Frontal cortex (tissue), 4 donors: ENCODE results near the gene ZNF654. TPM values are rescaled to one million over a fixed set of nuclear protein-coding genes. Genes with fewer than 3 reads are reported as not detected.
"Not testable (repeated sequence)": the region's sequence is repeated elsewhere in the genome, so short reads cannot be mapped to it uniquely, and the experiment has no call there.

Experiments used
- DNase-seq, 2 donors: peaks; one replicate each; pipeline ENCODE4 v3.0.0; 2012; ENCODE audit warnings: low spot score in 2 of 2
- FAIRE-seq: peaks from 2 replicates; lab custom pipeline; 2012; peaks lifted over from hg19 to GRCh38; lab: Jason Lieb, UNC
- total RNA-seq: library from RNA; depleted of rRNA; stranded (reverse); fragments of >200 nt; gene quantifications from one replicate; pipeline ENCODE4 v1.2.3, GENCODE V29; 2014
- donor health status: control.
- donor health status: control.
- donor health status: control.

Gene ZNF654
- total RNA-seq, 1 donor from 2014 or later, result 35.1 TPM

DNA sequence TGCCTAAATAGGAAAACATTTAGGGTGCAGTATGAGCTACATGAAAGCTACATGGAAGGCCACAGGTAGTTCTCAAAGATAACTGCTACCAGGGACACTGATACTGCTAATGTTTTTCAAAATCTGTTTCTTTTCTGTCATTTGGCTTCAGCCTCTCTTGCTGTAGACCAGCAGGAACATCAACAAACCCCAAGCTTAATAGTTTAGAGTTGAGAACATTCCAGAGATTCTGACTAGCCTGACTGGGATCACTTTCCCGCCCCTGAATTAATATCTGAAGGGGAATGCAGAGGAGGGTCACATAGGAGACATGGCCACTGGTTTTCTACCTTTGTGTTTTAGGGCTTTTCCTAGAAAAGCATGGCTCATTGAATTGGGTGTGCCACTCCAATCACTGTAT lies 73.8 kb downstream of the ZNF654 start:
- DNase-seq, result no peak
- no peak for FAIRE-seq

DNA sequence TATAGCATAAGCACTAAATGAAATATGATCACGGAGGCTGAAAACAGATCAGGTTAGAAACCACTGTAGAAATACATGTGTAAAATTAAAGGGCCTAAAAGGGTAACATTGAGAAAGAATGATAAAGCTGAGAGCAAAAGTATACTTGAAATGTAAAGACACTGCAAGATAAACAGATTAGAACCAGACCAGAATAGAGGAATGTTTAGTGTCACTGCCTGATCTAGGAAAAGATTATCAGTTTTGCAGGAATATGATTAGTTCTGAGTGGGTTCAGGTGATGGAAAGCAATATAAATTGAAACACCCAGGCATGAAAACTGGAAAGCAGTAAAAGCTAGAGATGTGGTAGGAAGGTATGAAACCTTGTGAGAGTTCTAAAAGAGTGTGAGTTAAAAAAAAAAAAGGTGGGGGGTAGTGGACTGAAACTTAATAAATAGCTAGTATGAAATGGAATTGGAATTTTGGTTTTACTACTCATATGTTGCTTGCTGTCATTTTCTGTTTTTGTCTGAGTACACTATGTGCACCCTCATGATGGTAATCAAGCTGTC lies 74.7 kb downstream of the ZNF654 start:
- no peak for FAIRE-seq
- DNase-seq, result no peak

- FAIRE-seq (no peak), DNase-seq (no peak)
Measured at GRCh38 chr3:88137836-88138235, 78.8 kb downstream of the ZNF654 start.

DNA sequence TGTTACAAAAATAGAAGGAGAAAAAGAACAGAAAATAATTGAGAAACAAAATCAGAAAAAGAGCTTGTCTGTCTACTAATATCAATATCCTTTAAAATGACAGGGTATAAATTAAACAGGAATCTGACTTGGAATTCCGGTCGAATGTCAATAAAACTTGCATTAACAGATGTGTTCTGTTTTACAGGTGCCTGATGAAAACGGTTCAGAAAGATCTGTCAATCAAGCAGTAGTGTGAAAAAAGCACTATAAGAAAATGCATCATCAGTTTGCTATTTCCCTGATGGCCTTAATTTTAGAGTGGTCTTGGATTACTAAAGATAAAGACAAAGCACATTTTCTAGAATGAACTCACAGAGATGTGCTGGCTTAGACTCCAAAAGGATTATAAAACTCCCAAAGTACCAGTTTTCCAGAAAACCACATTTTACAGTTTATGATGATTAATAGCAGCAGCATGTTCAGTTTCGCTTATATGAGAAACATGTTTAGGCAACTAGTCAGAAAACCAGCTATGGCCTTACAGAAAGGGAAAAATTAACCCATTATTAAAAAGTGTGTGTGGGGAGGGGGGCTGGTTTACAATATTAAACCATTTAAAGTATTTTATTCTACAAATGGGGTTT lies 82.5 kb downstream of the ZNF654 start:
- no peak for DNase-seq
- no peak for FAIRE-seq

DNA sequence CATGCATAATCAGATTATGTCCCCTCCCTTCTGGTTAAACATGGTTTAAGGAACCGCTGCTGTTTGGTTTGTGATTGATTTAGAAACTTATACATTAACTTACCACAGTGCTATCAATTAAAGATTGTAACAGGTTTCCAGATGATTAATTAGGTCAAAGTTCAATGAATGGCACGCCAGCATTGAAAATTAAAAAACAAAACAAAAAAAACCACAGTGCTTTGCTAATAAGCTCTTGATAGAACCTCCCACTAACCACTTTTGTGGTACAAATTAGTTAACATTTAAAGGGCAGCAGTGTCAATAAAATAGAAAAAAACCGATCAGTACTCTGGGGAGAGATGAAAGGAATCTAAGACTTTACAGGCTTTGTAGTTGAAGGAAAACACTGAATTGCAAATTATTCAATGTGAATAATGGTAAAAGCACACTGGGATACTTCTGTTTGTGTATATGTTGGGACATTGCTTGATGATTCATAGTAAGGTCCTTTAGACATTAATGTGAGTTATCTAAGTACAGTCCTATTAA lies 83.1 kb downstream of the ZNF654 start:
- FAIRE-seq (no peak), DNase-seq (no peak)

- DNase-seq (no peak), FAIRE-seq (no peak)
Measured at GRCh38 chr3:88147261-88147660, 88.2 kb downstream of the ZNF654 start.

DNA sequence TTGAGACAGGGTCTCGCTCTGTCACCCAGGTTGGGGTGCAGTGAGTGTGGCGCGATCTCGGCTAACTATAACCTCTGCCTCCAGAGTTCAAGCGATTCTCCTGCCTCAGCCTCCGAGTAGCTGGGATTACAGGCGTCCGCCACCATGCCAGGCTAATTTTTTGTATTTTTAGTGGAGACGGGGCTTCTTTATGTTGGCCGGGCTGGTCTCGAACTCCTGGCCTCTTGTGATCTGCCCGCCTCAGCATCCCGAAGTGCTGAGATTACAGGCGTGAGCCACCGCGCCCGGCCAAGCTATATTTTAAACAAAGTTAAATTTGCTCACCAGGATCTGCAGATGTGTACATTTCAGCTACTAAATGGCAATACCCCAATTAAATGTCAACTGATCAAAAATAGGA lies 89.6 kb downstream of the ZNF654 start:
- no peak for FAIRE-seq
- no peak for DNase-seq

DNA sequence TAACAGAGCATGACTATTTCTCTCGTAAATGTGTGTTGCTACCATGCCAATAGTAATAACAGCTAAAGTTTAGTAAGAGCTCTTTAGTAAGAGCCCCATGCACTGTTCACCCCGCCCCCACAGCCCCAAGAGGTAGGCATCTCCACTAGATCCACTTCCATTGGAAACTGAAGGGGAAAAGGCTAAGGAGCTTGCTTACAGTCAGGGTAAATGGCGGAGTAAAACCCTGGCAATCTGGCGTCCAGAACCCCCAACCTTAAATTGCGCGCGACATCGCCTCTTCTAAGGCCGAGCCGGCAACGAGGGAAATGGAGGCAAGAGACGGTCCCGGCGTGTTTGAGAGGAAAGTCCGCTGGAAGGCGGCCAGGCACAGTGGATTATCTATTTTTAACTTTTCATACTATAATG lies 90.0 kb downstream of the ZNF654 start:
- no peak for FAIRE-seq
- DNase-seq, result peak; percentile 10 to 14

DNA sequence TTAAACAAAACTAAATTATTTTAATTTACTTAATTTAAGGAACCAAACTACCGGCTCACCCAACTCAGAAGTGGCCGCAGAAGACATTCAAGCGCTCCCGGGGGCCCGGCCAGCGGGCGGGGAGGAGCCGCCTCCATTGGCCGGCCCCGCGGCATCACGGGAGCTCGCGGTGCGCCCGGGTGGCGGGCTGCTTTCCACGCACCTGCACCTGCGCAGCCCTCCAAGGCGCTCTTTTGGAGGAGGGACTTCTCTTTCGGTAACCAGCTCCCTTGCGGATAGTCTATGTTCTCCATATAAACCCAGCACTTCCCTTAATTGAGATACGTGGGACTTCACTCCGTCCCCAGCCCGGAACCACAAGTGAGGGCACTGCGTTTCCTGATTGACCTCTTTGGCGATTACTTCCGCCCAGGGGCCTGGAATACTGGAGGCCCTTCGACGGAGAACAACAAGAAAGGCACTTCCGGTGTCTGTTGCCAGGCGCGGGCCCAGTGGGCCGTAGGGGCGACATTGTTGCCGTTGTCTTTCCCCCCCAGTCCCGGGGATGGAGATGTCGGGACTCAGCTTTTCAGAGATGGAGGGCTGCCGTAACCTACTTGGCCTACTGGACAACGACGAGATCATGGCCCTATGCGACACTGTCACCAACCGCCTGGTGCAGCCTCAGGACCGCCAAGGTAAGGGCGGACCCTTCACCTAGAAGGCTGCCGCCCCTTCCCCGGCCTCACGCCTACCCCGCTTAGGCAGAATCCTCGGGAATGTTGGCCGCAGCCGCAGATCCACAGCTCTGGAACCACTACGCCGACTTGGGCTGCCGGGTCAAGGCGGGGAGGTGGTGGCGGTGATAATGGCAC lies 90.7 kb downstream of the ZNF654 start, which contains the start of gene C3orf38:
Gene C3orf38 (plus strand): TSS at position 451 of the 854 bp plus-strand sequence. CDS start 94 bp downstream, at position 545.
- FAIRE-seq (no peak), DNase-seq (peak; percentile 78 to 81)

DNA sequence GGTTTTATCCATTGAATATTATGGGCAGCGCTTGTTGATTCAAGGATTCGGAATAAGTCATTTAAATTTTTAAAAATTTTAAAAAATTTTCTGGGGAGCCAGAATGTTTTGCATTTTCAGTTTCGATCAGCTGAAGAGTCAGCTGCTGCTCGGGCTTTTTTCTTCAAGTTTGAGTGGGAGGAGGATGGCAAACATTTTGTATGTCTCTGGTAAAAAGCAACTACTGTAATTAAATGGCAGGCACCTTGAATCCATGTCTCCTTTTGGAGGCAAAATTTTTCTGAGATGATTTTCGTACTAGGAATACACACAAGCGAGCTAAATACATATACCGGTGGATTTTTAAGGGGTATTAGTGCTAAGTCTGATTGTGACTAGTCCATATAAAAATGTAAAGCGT lies 91.3 kb downstream of the ZNF654 start:
- DNase-seq (peak in 1 of 2 donors; percentile 22), FAIRE-seq (no peak)

DNA sequence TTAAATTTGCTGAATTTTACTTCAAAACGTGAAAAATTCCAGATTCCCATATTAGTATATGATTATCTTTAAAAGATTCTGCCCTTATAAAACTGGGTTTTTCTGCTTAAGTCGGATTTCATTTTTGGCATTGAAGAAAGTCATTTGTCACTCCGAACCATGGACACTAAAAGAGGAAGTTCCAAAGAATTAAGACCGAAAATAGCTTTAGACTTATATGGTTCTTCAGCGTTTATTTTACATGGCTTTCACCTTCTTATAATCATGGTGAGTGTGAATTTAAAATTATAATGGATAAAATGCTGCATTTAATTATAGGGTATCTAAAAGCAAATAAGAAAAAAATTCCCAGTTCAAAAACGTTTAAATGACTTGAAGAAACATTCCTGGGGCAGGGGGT lies 91.8 kb downstream of the ZNF654 start:
- FAIRE-seq, result no peak

DNA sequence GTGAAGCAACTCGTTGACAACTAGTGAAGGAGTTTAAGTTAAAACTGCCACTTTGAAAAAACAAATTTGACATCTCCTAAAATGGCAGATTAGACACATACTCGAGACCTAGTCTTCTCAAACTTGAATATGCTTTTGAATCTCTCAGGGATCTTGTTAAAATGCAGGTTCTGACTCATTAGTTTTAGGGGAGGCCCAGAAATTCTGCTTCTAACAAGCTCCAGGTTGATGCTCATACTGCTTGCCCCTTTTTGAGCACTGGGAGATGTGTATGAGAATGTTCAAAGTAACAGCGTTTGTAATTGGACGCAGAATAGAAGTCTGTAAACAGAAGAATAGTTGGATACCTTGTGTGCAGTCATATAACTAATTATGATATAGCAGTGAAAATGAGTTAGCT lies 92.3 kb downstream of the ZNF654 start:
- FAIRE-seq (no peak), DNase-seq (no peak)

More for the DNA sequence above, 91.8 kb downstream of the ZNF654 start:
- no peak for DNase-seq

- FAIRE-seq, result no peak
Measured at GRCh38 chr3:88152841-88153240, 93.8 kb downstream of the ZNF654 start.

DNA sequence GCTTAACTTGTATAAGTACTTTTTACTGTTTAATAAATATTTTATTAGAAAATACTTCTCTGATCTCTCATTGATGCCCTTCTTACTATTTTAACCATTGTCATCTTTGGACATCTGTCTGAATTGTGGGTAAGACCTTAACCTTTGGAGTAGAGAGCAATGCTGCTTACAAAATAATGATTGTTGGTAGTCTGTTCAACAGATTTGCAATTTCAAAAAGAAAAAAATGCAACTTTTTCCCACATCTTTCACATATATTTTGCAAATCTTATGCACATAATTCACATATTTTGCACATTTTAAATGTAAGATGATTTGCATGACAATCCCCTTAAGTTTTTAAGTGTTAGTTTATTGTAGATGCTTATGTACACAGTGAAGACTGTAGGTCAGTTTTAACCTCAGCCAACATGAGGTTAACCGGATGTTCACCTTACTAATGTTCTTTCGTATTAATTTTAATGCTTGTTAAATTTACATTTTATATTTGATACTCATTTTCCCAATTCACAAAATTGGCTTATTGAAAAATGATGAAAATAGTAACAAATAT lies 107.4 kb downstream of the ZNF654 start:
- FAIRE-seq, result no peak
- no peak for DNase-seq

More at GRCh38 chr3:88152841-88153240, 93.8 kb downstream of the ZNF654 start:
- no peak for DNase-seq

- FAIRE-seq (no peak), DNase-seq (no peak)
Measured at GRCh38 chr3:88167173-88167572, 108.1 kb downstream of the ZNF654 start.

DNA sequence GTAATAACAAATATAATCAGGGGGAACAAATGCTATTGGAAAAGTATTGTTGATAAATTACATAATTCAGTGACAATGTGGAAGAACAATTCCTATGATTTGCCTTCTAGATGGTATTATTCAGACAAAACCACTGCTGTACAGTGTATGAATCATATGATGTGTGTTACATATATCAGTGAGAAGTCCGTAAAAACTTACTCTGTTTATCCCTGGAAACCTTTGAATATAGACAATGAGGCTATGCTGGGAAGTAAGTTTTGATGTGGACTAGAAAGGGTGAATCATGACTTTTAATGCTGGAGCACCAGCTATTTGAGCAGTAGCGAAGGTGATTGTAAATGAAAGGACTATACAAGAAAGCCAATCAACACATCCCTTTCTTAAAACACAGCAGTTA lies 108.6 kb downstream of the ZNF654 start:
- DNase-seq (no peak), FAIRE-seq (no peak)

GRCh38 chr3:88168171-88168570 lies 109.1 kb downstream of the ZNF654 start:
- DNase-seq (no peak), FAIRE-seq (no peak)

DNA sequence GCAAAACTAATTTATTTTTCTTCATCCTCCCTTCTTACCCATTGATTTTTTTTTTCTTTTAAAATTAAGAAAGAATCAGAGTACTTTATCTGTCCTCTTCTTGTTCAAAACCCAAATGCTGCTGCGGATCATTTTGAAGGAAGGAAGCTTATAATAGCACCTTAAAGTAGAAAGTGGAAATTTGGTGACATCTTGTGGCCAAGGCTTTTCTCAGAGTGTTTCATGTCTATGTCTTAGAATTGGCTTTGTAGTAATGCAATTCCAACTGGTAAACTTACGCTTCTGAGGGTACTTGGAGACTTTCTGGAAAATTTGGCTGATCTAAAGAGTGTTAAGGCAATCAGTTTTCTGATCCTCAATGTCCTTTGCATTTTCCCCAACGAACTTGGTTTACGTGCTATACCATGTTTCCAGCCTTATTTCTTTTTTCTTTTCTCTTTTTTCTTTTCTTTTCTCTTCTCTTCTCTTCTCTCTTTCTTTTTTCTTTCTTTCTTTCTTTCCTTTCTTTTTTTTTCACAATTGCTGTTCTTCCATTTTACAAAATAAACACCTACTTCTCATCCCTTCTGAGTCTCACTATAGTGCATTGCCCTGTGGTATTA lies 121.4 kb downstream of the ZNF654 start:
- FAIRE-seq, result peak; percentile 71
- peak in 1 of 2 donors; percentile 18 for DNase-seq

GRCh38 chr3:88182165-88182918 lies 123.3 kb downstream of the ZNF654 start:
- FAIRE-seq, DNase-seq: not testable (repeated sequence)
